Iris pigment epithelial cell (primary cell): ENCODE results near the gene ATP5PD.
A peak's percentile ranks its signal among the peaks of the same experiment; 100 is the strongest.
"Not testable (repeated sequence)": the region's sequence is repeated elsewhere in the genome, so short reads cannot be mapped to it uniquely, and the experiment has no call there.

Source experiments
- DNase-seq: peaks from one replicate; pipeline ENCODE4 v3.0.0-alpha.2; 2011; ENCODE audit warnings: low read depth

ATP5PD gene

DNA sequence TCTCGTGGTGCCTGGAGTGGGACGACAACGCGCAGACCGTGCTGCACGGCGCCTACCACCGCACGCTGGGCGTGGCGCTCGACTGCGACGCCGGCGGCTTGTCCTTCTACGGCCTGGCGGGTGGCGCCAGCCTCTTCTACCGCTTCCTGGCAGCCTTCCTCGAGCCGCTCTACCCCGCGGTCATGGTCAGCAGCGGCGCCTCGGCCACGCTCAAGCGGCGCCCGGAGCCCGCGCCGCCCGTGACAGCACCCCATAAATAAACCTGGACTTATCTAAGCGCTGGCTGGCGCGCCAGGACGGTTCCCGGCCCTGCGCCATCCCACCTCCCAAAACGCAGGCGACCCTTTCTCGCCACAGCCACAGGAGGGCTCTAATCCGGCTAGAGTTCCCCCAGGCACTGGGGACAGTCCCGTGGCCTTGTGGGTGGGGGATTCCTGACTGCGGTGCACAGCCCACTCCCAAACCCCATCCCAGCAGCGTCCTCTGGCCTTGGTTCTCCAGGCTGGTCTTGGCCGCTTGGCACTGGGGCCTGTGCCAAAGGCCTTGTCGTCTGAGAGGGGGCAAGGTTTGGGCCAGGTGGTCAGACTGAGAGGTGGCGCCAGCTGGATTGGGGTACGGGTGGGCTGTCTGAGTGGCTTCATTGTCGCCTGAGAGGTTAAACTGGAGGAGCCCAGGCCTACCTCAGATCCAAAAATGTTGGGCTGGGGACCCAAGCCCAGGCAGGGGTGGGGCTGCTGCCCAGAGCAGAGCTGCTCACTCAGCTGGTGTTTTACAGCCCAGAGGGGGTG is 30.9 kb upstream of the ATP5PD start:
- peak; percentile 38 for DNase-seq

DNA sequence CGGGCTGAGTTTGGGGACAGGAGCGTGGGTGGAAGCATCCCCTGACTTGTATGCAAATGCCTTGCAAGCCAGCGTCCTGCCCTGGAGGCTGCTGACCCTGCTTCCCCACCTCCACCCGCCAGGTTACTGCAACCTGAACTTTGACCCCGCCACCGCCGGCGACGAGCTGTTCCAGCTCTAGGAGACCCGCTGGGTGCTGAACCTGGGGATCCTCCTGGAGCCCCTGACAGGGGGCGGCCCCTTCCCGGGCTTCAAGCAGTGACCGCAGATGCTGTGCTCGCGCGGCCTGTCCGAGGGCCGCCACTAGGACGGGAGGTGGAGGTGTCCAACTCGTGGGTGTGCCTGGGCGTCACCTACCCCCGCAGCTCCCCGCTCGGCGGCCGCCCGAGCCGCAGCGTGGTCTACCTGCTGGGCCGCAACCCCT is 30.3 kb upstream of the ATP5PD start:
- no peak for DNase-seq

DNA sequence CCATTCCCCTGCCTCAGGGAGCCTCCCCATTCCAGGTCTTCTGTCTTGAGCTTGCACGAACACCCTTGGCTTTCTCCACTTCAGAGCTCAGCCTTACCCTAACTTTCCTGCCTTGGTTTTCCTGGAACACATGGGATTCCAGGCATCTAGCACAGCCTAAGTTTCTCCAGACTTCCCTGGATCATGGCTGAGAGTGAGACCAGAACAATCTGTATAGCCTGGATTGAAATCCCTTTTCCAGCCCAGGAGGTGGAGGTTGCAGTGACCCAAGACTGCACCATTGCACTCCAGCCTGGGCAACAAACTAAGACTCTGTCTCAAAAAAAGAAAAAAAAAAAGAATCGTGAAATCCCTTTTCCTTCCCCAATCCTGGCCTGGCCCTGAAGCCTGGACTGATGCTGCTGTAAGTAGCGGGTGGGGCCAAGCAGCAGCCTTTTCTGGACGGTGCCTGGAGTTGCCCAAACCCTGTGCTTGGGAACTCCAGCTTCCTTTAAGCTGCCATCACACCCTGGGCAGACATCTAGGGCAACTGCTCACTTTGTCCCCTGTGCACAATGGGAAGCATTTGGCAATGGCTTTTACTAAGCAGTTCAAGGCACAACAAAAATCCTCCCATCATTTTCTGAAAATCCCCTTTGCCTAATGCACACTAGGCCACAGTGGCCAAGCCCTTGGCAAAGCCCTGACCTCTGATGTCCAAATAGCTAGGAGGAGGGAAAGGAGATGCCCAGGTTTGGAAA is 29.0 kb upstream of the ATP5PD start:
- DNase-seq, result no peak

DNA sequence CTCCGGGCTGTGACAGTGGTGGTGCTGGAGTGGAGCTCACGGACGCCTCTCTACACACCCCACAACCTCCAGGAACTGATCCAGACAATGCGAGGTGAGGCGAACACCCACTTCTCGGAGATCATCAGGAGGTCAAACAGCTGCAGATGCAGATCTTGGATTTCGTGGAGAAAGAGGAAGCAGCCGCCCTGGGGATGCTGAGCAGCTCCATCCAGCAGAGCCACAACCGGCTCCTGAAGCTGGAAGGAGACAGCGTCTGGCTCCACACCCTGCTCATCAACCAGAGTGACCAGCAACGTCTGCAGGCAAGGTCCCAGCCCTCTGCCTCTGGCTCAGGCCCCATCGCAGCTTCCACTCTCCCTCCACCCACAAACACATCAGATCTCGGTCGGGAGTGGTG is 27.8 kb upstream of the ATP5PD start:
- no peak for DNase-seq

DNA sequence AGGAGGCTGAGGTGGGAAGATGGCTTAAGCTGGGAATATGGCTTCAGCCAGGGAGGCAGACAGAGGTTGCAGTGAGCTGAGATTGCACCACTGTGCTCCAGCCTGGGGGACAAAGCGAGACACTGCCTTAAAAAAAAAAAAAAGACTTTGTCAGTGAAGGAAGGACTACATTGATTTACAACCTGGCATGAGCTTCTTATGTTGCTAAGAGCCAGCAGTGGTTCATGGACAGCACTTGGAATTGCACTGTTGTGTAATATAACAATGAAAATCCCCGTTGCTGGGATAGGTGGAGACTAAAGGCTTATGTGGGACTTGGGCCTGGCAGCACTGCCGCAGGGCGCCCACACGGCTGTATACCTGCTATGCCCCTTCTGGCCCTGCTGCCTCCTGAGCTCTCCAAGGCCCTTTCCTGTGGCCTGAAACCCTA is 26.9 kb upstream of the ATP5PD start:
- DNase-seq, result no peak

DNA sequence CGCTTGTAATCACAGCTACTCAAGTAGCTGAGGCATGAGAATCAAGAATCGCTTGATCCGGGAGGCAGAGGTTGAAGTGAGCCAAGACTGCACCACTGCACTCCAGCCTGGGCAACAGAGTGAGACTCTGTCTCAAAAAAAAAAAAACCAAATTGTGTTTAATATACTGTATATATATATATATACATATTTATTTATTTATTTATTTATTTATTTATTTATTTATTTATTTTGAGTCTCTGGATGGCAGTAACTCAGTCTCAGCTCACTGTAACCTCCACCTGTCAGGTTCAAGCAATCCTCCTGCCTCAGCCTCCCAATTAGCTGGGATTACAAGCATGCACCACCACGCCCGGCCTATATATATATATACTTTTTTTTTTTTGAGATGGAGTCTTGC is 26.1 kb upstream of the ATP5PD start:
- not testable (repeated sequence) for DNase-seq

DNA sequence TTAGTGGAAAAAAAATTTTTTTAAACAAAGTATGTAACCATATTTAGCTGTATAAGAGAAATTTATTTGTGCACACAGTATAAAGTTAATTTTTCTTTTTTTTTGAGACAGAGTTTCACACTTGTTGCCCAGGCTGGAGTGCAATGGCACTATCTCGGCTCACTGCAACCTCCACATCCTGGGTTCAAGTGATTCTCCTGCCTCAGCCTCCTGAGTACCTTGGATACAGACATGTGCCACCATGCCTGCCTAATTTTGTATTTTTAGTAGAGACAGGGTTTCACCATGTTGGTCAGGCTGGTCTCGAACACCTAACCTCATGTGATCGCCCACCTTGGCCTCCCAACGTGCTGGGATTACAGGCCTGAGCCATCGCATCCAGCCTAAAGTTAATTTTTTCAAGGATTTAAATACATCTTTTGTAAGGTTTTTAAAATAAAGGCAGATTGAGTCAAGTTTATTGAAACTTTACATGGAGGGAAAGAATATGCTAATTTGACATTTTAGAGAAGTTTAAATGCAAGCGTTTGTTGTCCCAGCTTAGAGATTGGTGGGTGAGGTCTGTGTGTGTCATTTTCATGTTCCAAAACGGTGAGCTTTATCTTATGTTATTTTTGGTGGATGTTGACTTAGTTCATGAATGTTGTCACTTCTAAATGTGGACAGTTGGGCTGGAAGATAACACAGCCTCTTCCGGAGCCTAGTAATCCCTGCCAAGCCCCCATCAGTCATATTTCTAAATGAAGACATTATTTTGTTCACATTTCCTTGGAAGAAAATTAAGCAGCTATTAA is 24.9 kb upstream of the ATP5PD start:
- not testable (repeated sequence) for DNase-seq

DNA sequence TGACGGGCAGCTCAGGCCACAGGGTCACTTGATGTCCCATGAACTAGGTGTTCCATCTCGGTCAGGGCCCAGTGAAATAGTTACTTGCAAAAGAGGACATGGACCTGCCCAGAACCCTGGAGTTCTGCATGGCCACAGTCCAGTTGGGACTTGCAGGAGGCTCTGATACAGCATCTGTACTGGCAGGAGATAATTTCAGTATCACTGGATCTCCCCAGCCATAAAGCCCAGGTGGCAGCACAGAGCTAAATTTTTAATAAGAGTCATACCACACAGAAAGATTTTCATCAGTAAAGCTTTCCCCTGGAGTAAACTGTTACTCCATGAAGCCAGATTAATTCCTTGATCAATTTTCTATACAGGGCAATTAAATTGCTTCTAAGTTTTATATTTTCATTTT is 23.0 kb upstream of the ATP5PD start:
- no peak for DNase-seq

DNA sequence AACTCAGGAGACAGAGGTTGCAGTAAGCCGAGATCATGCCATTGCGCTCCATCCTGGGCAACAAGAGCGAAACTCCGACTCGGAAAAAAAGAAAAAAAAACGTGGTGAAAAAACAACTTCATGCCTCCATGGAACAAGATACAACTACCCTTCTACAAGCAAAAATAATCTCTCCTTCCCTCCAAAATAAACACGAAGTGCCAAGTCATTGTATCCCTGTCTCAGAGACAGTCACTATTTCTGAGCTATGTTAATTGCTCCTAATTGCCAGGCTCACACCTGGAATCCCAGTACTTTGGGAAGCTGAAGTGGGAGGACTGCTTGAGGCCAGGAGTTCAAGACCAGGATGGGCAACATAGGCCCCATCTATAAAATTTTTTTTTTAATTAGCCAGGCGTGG is 22.0 kb upstream of the ATP5PD start:
- no peak for DNase-seq

DNA sequence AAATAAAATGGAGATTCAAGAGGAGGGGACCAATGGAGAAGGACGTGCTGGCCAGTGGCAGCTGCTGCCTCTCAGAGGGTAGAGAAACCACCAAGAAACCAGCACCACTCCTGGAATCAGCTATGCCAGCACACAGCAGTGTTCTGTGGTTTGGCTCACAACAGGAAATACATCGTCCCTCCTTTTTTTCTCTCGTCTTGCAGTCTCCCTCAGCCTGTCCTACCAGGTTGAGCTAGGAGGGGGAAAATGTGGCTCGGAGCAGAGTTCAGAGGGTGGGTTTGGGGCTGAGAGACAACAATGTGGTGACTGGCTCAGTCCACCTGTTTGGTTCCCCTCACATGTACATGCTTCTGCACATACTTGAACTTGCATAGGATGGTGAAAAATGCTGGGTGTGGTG is 21.1 kb upstream of the ATP5PD start:
- no peak for DNase-seq

DNA sequence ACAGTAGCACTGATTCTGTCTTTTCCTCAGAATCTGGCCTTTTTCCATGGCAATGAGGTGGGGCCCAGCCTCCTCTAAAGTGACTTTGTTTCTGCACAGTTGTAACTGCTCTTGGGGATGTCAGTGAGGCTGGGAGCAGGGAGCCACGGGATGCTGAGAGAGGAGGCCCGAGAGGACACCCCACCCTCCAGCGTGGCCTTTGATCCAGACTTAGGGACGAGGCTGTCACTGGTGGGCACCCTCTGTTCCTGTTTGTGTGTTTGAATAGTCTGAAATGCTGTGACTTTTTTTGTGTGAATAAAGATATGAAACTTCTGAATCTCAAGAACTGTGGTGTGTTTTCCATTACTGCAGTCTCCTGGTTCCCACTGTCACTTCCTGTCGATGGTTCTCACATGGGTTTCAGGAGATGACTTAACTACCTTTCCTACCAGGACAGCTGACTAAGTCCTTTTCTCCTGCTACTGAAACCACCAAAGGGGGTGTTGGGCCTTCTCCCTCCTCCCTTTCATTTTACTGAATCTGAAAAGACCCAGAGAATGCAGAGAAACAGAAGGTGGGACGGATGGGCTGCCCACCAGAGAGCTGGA is 18.9 kb upstream of the ATP5PD start:
- DNase-seq, result peak; percentile 57

DNA sequence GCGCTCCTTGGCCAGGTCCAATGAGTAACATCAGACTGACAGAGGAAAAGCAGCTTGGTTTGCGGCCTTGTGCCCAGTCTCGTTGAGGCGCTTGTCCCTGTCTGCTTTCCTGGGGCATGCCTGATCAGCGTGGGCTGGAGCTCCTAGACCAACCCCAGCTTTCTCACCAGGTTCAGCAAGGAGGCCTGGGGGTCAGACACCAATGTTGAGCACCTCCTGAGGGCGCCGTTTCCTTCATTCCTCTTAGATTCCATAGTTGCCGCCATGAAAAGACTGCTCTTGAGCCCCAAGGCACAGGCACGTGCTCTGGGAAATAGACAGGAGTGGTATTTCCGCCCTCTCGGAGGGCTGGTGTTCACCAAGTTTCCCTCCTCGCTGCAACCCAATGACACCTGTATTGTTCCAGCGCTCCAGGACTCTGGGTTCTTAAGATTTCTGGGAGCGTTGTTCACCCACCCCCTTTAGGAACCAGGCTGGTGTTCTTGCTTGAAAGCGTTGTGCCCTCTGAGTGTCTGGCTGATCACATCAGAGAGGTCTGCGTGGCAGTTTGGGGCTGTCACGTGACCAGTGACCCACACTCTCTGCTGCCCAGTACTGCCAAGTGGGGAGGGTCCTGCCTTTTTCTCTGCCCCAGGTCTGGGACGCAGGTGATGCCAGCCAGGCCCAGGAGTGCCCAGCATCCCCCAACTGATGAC is 18.2 kb upstream of the ATP5PD start:
- no peak for DNase-seq

DNA sequence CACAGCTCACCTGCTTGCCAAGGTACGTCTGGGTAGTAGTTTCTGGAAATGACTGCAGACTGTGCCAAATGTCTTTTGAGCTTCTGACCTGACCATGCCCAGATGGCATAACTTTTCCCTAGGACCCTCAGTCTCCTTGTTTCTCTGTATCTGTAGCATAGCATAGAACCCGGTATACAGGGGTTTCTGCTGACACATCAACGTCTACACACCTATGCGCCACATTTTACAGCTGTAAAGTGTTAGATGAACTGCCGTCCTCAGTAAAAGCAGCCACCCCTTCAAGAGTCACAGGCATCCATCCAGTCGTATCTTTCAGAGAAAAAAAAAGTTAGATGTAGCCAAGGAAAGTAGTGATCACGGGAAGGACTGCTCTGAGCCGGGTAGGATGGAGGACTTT is 17.7 kb upstream of the ATP5PD start:
- no peak for DNase-seq

DNA sequence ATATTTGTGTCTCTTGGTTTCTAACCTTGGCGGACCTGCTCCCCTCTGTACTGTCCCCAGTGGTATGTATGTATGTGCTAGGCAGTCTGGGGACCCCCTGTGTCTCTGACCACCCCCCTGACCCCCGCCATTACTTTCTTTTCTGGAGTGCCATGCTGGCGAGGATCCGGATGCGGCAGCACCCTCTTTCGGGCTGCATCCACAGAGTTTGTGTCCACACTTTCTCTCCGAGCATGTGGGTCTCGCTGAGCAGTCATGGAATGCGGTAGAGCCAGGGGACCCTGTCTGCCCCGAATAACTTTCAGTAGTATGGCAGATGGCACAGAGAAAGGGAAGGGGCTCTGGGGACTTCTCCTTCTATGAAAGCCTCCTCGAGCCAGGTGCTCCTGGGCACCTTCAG is 17.3 kb upstream of the ATP5PD start:
- no peak for DNase-seq

DNA sequence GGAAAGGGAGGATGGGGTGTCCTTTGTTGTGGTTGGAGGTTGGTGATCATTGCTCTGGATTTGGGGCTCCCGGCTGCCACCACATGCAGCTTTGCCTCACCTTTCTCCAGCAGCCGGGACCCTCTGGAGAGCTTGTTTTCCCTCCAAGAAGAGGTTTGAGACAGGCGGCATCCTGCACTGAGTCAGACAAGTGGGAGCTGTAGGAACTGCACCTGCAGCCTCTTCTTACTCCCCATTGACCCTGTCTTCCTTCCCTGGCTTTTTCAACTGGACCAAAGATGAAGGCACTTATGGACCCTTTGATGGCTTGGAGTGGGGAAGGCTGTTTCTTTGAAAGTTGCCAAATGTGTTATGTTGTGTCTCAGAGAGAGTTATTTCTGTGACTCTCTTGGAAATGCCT is 16.9 kb upstream of the ATP5PD start:
- DNase-seq, result no peak

DNA sequence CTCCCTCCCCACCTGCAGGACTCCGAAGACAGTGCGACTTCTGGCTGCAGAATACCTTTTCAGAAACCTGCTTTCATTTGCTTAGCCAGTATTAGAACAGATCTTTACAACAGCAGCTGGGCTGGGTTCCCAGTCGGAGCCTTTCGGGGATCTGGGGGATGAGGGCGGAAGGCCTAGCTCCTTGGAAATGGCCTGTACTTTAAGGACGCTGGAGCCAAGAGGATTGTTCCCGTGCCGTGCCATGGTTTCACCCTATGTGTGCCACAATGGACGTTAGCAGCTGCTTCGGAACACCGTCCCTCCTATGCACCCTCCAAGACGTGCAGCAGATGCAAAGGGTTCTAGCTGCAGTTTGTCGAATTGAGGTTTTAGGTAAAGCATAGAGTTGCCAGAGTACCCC is 16.4 kb upstream of the ATP5PD start:
- no peak for DNase-seq

DNA sequence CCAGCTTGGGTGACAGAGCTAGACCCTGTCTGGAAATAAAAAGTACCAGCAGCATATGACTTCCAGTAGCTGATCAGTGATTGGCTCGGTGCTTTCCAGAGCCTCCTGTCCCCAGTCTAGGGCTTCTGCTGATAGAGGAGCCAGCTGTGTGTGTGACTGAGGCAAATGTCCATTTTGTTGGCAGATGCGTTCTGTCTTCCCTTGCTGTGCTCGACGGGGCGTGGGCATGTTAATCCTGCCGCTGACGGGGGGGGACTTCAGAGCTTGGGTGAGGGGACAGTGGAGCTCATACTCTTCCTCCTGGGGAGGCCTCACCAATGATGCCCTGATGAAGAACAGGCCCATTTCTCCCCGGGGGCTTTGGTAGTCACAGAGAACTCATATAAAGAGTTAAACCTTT is 14.8 kb upstream of the ATP5PD start:
- DNase-seq, result no peak

DNA sequence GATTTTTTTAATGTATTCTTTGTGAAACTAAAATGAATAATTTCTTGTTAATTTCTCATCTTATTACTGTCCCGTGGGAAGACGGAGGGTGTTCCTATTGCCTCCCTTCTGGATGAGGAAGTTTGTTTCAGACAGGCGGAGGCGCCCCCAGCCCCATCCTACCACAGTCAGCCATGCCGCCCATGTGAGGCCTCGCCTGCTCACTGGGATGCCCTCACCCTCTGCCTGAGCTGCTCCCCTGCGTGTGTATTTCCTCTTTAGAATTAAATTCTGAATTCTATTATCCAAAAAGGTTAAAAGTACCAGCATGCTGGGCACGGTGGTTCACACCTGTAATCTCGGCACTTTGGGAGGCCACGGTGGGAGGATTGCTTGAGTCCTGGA is 14.3 kb upstream of the ATP5PD start:
- no peak for DNase-seq

DNA sequence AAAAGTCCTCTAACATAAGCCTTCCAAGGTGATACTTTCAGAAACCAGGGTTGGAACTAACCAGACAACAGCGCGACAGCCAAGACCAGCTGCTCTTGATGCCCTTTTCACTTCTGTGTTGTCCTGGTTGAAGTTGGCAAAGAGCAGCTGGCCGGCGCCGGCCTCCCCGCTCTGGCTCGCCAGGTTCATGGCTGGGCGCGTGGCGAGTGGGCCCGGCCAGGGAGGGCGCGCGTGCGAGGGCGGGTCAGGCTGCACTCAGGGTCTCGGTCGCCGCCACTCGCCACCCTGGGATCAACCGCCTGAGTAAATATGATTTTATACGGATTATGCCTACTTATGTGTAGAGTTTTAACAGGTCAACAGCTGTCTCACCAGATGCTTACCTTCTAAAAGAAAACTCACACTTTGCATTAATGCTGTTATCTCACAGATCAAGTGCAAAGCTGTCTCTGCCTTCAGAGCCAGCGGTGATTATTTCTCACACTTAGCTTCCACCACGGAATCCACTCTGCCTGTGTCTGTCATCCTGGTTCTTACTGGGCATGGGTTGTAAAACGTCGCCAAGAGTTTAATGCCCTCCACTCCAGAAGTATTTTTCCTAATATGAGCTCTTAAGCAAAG is 13.8 kb upstream of the ATP5PD start:
- no peak for DNase-seq

DNA sequence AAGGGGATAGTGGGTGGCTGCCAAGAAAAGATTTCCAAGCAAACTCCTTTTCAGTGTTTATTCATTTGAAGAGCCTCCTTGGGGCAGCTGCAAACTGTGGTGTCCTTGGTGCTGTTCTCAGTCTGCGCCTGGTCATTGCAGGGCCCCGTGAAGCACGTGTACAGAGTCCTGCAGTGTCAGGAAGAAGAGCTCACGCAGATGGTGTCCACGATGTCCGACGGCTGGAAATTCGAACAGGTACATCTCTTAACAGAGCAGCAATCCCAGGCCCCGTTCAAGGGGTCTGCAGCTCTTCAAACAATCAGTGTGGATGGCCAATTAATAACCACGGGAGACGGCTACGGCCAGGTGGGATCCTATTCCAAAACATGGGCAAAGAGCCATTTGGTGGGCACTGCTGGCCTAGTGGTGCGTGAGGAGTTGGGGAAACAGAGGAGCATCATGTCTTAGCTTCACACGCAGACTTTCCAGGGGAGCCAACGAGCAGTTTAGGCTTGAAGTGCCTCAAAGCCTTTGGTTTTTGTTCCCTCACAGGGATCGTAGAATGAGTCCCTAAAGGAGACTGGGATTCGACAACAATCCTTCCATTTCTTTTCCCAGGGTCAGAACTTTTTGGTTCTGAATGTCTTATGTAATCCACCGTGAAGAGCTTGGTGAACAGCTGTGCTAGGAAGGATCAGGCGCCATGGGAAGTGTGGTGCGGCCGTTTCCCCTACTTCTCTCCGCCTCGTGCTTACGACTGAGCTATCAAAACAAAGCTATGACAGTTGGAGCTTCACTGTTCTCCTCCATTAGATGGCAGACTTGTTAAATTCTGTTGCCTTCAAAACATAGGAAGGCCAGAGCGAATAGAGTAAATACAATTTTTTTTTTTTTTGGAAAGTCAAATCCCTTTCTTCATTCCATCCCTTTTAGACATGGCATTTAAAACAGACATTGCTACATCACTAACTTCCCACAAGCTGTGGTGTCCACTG is 12.9 kb upstream of the ATP5PD start:
- DNase-seq, result peak; percentile 78
